Panc1 (cell line): ENCODE data around the gene TOR2A. TPM values are rescaled to one million over a fixed set of nuclear protein-coding genes. Genes with fewer than 3 reads are reported as not detected.

Experiments used
- ATAC-seq: fragments of 200-7000 bp; cut with Tn5 transposase; 2 replicates; pipeline ENCODE4 v1.9.1; 2020; ENCODE audit warnings: mild to moderate bottlenecking, moderate library complexity
- Bru-seq: library from RNA; stranded (reverse); fragments of 400-500 nt; gene quantifications from one replicate; lab custom pipeline; 2021; lab: Mats Ljungman, UMichigan
- BruChase-seq, 2 experiments: library from RNA; stranded (reverse); fragments of 400-500 nt; gene quantifications; one replicate each; lab custom pipeline; 2021; lab: Mats Ljungman, UMichigan
- BruUV-seq: library from RNA; stranded (reverse); fragments of 400-500 nt; replicated peaks from 2 replicates; lab custom pipeline; 2021; lab: Mats Ljungman, UMichigan
- CTCF ChIA-PET: fragments of 300-600 bp; sonication (Branson Sonifier 250); formaldehyde crosslinking; loops from one replicate; lab custom pipeline; 2022; ENCODE audit warnings: antibody characterized with exemption; lab: Charles Lee
- POLR2A ChIA-PET: fragments of 300-600 bp; sonication (Branson Sonifier 250); formaldehyde crosslinking; loops from one replicate; lab custom pipeline; 2022; ENCODE audit warnings: antibody characterized with exemption; lab: Charles Lee
- DNase-seq: peaks from one replicate; pipeline ENCODE4 v3.0.0-alpha.2; 2010; ENCODE audit warnings: low read depth, low spot score
- H3K27ac ChIP-seq: 2 replicates; pipeline ENCODE4 v1.5.1; 2011; ENCODE audit warnings: mild to moderate bottlenecking, low read length, inconsistent platforms
- H3K27me3 ChIP-seq: fragments of 200-500 bp; sonication (Bioruptor generic); 2 replicates; pipeline ENCODE4 v1.6.0; 2014; ENCODE audit warnings: low read length, inconsistent platforms; ENCODE audit not compliant: control insufficient read depth, insufficient read depth
- H3K36me3 ChIP-seq: fragments of 200-500 bp; sonication (Bioruptor generic); 2 replicates; pipeline ENCODE4 v1.5.1; 2014; ENCODE audit warnings: inconsistent platforms, mild to moderate bottlenecking, low read length, moderate library complexity; ENCODE audit not compliant: control insufficient read depth, insufficient read depth
- H3K4me1 ChIP-seq: 2 replicates; pipeline ENCODE4 v1.5.1; 2011; ENCODE audit warnings: inconsistent platforms, mild to moderate bottlenecking, low read length, moderate library complexity; ENCODE audit not compliant: control insufficient read depth, insufficient read depth
- H3K4me3 ChIP-seq, 2 experiments: 2 replicates each; pipeline ENCODE4 v1.5.1; 2011 to 2012; ENCODE audit warnings: low read depth in 2 of 2, low read length in 2 of 2, mild to moderate bottlenecking in 2 of 2, inconsistent platforms in 1 of 2, moderate library complexity in 1 of 2
- H3K9me3 ChIP-seq: fragments of 200-500 bp; sonication (Bioruptor generic); 2 replicates; pipeline ENCODE4 v1.5.1; 2014; ENCODE audit warnings: low read depth, mild to moderate bottlenecking, inconsistent platforms, low read length, moderate library complexity; ENCODE audit not compliant: control insufficient read depth, insufficient read depth
- POLR2AphosphoS5 ChIP-seq: IDR thresholded peaks from 2 replicates; pipeline ENCODE4 v1.6.1; 2012; ENCODE audit warnings: mild to moderate bottlenecking, low read depth, low read length, moderate library complexity
- SIN3A ChIP-seq: IDR thresholded peaks from 2 replicates; pipeline ENCODE4 v1.6.1; 2012; ENCODE audit warnings: low read depth, mild to moderate bottlenecking, low read length, moderate library complexity, borderline replicate concordance; ENCODE audit not compliant: insufficient read depth
- TCF7L2 ChIP-seq: IDR thresholded peaks from 2 replicates; pipeline ENCODE4 v1.6.1; 2011; ENCODE audit warnings: mild to moderate bottlenecking, low read depth, low read length, inconsistent platforms
- in situ Hi-C: cut with HindIII; loops from 2 replicates; pipeline ENCODE4 v1.10.0; 2016; ENCODE audit warnings: low sequenced_read_pairs, low pct_unique_long_range_greater_than_20kb
- intact Hi-C: fragments of 100-400 bp; cut with micrococcal nuclease; formaldehyde crosslinking; loops from one replicate; pipeline ENCODE4 v1.10.0; 2022; ENCODE audit not compliant: unreplicated experiment
- long read RNA-seq: library from polyadenylated mRNA; unstranded; transcript quantifications from one replicate; pipeline ENCODE4 v2.0.0, GENCODE V29; 2021; ENCODE audit not compliant: unreplicated experiment
- polyA plus RNA-seq: library from polyadenylated mRNA; unstranded; fragments of >200 nt; gene quantifications from one replicate; pipeline ENCODE4 v1.2.1, GENCODE V29; 2012; ENCODE audit warnings: missing spikeins; ENCODE audit not compliant: insufficient read length
- total RNA-seq: library from RNA; stranded (reverse); gene quantifications from one replicate; pipeline ENCODE4 v1.2.1, GENCODE V29; 2021; ENCODE audit not compliant: unreplicated experiment
- TF ChIP-seq, protein P1 (sequence below), 2 experiments: IDR thresholded peaks; 2 replicates each; pipeline ENCODE4 v1.6.1; 2011 to 2012; ENCODE audit warnings: low read depth in 2 of 2, control low read depth in 1 of 2, low read length in 1 of 2, mild to moderate bottlenecking in 1 of 2, moderate library complexity in 1 of 2; ENCODE audit not compliant: insufficient read depth in 1 of 2
- TF ChIP-seq, protein P2 (sequence below): fragments of 450-650 bp; IDR thresholded peaks from 2 replicates; pipeline ENCODE4 v1.5.1; 2017; ENCODE audit warnings: mild to moderate bottlenecking

The TOR2A gene
- total RNA-seq (8.2 TPM), Bru-seq, nascent RNA (percentile 41 among the genes with signal in this experiment), BruChase-seq, experiment 1, labeled RNA remaining after a 2-hour chase (percentile 48 among the genes with signal in this experiment), BruChase-seq, experiment 2, labeled RNA remaining after a 6-hour chase (percentile 57 among the genes with signal in this experiment)
- polyA plus RNA-seq = 8.3 TPM
- long read RNA-seq, transcript TOR2A-203 (5 exons, 1,523 nt) = major isoform, 6 of 20 reads
- long read RNA-seq, partial matches to known transcripts = 3 of 20 reads
- long read RNA-seq, other reads (novel, unspliced or antisense) = 1 of 20 reads

DNA sequence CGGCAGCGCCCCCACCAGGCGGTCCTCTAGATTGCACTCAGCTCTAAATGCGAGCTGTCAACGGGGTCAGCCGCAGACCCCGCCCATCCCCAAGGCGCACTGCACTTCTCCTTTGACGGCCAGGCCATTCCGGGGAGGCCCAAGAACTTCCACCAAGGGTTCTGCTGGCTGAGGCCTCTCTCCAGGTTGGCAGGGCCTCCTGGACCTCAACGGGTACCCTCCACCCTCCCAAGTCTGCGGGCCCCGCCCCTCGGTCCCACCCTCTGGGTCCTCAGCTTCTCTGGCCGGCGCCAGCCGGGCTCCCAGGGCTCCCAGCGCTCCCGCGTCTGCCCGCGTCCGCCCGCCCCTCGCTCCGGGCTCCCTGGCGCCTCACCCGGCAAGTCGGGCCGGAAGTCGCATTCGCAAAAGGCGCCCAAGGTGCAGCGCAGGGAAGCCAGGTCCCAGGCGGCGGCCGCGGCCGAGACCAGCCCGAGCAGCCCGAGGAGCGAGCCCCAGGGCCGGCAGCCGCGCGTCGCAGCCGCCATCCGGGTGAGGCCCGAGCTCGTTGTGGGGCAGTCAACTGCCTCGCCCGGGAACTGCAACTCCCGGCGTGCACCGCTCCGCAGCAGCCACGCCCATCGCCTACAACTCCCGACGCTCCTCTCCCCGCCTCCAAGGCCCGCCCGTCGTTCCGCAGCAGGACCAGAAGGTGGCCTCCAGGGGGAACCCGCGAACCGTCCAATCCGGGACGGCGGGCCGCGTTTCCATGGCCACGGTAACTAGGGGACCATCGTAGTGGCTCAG lies at the start of gene TOR2A:
TSS of gene TOR2A (minus strand) at position 548 of the 783 bp plus-strand sequence. CDS start at position 524, 24 bp downstream.
- ChIA-PET CTCF (interaction anchor here (0.6 to 1.4 kb wide), 10 partner anchors 10 to 185 kb away, joined by 3 to 14 read pairs (median 3); no protein-coding TSS in a partner anchor), POLR2A (interaction anchor here (0.6 to 0.7 kb wide), 2 partner anchors 11 to 68 kb away, joined by 3 read pairs; no protein-coding TSS in a partner anchor)
- DNase-seq (peak; percentile 70), ATAC-seq (peak; percentile 98)
- Histone ChIP-seq H3K27ac (peak within 1 kb of the TSS; percentile 44), H3K36me3 (no peaks in the 10 kb centered on the region), H3K4me1 (no peaks in the 10 kb centered on the region), H3K27me3 (no peaks in the 10 kb centered on the region), H3K9me3 (no peaks in the 10 kb centered on the region), H3K4me3 (peak within 1 kb of the TSS; percentile 63 to 65)
- in situ Hi-C loops = no loop called here
- TF ChIP-seq TCF7L2 (no peak), POLR2AphosphoS5 (peak; percentile 54), SIN3A (0 out of 2 replicates have a peak, but pooled peaks have one; percentile 48)
- TF ChIP-seq, protein P1, sequence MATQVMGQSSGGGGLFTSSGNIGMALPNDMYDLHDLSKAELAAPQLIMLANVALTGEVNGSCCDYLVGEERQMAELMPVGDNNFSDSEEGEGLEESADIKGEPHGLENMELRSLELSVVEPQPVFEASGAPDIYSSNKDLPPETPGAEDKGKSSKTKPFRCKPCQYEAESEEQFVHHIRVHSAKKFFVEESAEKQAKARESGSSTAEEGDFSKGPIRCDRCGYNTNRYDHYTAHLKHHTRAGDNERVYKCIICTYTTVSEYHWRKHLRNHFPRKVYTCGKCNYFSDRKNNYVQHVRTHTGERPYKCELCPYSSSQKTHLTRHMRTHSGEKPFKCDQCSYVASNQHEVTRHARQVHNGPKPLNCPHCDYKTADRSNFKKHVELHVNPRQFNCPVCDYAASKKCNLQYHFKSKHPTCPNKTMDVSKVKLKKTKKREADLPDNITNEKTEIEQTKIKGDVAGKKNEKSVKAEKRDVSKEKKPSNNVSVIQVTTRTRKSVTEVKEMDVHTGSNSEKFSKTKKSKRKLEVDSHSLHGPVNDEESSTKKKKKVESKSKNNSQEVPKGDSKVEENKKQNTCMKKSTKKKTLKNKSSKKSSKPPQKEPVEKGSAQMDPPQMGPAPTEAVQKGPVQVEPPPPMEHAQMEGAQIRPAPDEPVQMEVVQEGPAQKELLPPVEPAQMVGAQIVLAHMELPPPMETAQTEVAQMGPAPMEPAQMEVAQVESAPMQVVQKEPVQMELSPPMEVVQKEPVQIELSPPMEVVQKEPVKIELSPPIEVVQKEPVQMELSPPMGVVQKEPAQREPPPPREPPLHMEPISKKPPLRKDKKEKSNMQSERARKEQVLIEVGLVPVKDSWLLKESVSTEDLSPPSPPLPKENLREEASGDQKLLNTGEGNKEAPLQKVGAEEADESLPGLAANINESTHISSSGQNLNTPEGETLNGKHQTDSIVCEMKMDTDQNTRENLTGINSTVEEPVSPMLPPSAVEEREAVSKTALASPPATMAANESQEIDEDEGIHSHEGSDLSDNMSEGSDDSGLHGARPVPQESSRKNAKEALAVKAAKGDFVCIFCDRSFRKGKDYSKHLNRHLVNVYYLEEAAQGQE (IDR thresholded peaks at IDR 0.05; ENCODE audit: insufficient read depth in 1 of 2, low read depth in 2 of 2, low read length in 1 of 2) = no peak
- TF ChIP-seq, protein P2, sequence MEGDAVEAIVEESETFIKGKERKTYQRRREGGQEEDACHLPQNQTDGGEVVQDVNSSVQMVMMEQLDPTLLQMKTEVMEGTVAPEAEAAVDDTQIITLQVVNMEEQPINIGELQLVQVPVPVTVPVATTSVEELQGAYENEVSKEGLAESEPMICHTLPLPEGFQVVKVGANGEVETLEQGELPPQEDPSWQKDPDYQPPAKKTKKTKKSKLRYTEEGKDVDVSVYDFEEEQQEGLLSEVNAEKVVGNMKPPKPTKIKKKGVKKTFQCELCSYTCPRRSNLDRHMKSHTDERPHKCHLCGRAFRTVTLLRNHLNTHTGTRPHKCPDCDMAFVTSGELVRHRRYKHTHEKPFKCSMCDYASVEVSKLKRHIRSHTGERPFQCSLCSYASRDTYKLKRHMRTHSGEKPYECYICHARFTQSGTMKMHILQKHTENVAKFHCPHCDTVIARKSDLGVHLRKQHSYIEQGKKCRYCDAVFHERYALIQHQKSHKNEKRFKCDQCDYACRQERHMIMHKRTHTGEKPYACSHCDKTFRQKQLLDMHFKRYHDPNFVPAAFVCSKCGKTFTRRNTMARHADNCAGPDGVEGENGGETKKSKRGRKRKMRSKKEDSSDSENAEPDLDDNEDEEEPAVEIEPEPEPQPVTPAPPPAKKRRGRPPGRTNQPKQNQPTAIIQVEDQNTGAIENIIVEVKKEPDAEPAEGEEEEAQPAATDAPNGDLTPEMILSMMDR = peak; percentile 81
- intact Hi-C loops = loop anchor here (2.0 to 10.0 kb wide), 2 partner anchors 50 to 150 kb away; no protein-coding TSS in a partner anchor
- BruUV-seq = no TSS peak

GRCh38 chr9:127783111-127784008 lies 48.3 kb upstream of the TOR2A start:
- no peak overlapping the region for H3K27ac ChIP-seq
- no peaks in the 10 kb centered on the region for H3K9me3 ChIP-seq
- POLR2A ChIA-PET = no interaction called here
- CTCF ChIA-PET = no interaction called here
- in situ Hi-C loops (no loop called here), intact Hi-C loops (loop anchor here (2.0 kb wide), 1 partner anchor 49 kb away; the partner anchor contains the start of gene TOR2A)
- no TSS peak for BruUV-seq
- TF ChIP-seq POLR2AphosphoS5 = no peak
- TF ChIP-seq, protein P2 = no peak
- no peaks in the 10 kb centered on the region for H3K27me3 ChIP-seq
- H3K4me3 ChIP-seq = no peak overlapping the region
- peaks cover 8% of the 10 kb centered on the region for H3K4me1 ChIP-seq
- DNase-seq (no peak), ATAC-seq (no peak)
- H3K36me3 ChIP-seq = peaks cover 12% of the 10 kb centered on the region
